Tibial artery (tissue), 4 donors: ENCODE data around the gene NUP210L.
"Not testable (repeated sequence)": the region's sequence is repeated elsewhere in the genome, so short reads cannot be mapped to it uniquely, and the experiment has no call there.

Source experiments
- DNase-seq, 2 donors: peaks; one replicate each; pipeline ENCODE4 v3.0.0-alpha.2; 2019
- H3K27ac ChIP-seq, 2 donors: fragments of 200-600 bp; sonication (generic) in 1 of 2; 1 replicate in 1 of 2; 2 replicates in 1 of 2; pipeline ENCODE4 v1.5.1; 2018 to 2019; ENCODE audit warnings: mild to moderate bottlenecking in 1 of 2
- H3K27me3 ChIP-seq, 2 donors: fragments of 200-600 bp; sonication (generic) in 1 of 2; one replicate each; pipeline versions ENCODE4 v1.5.1 to v1.6.0; 2016 to 2019
- H3K36me3 ChIP-seq, 3 donors: fragments of 200-600 bp; sonication (generic) in 2 of 3; one replicate each; pipeline ENCODE4 v1.5.1; 2016 to 2019; ENCODE audit warnings: mild to moderate bottlenecking in 2 of 3
- H3K4me1 ChIP-seq, 4 donors: fragments of 200-600 bp; sonication (generic) in 2 of 4; 1 replicate in 3 of 4; 2 replicates in 1 of 4; pipeline ENCODE4 v1.5.1; 2016 to 2019
- H3K4me3 ChIP-seq, 2 donors: fragments of 200-600 bp; sonication (generic) in 1 of 2; 1 replicate in 1 of 2; 2 replicates in 1 of 2; pipeline ENCODE4 v1.5.1; 2018 to 2019; ENCODE audit warnings: mild to moderate bottlenecking in 2 of 2
- H3K9me3 ChIP-seq, 3 donors: fragments of 200-600 bp; sonication (generic) in 1 of 3; one replicate each; pipeline ENCODE4 v1.5.1; 2016 to 2019
- intact Hi-C: fragments of 100-400 bp; cut with DNase I; formaldehyde crosslinking; loops from one replicate; pipeline ENCODE4 v1.15.0; 2023; ENCODE audit warnings: low total_unique reads
- TF ChIP-seq, protein P1 (sequence below), 2 experiments: fragments of 200-600 bp in 1 of 2; fragments of 450-650 bp in 1 of 2; IDR thresholded peaks; one replicate each; pipeline ENCODE4 v1.5.1; 2017 to 2019; ENCODE audit warnings: antibody characterized with exemption in 2 of 2, mild to moderate bottlenecking in 1 of 2, moderate library complexity in 1 of 2

Gene NUP210L

DNA sequence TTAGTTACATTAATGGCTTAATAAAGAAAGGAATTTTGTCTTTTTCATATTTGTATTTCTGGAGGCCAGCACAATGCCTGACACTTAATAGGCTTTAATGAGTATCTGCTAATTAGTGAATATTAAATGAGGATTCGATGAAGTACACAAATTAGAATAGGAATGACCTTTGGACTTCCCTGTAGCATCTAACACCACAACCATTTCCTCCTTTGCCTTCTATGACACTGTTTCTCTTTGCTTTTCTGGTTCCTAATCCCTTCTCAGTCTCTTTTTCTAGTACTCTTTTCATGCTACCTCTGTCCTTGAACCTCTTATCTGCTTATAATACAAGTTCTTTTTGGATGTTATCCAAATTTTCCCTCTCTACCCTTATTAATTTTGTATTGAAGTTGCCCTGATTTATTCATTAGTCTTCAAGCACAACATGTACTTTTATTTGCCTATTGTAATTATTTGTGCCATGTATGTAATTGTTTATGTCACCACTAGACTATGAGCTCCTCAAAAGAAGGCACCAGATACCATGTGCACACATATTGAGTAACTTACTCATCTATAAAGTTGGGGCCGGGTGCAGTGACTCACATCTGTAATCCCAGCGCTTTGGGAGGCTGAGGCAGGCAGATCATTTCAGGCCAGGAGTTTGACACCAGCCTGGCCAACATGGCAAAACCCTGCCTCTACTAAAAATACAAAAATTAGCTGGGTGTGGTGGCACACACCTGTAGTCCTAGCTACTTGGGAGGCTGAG, 140.5 kb downstream of the NUP210L start:
- no peak for DNase-seq
- H3K36me3 ChIP-seq = no peaks in the 10 kb centered on the region
- H3K4me3 ChIP-seq = no peak overlapping the region
- TF ChIP-seq, protein P1, sequence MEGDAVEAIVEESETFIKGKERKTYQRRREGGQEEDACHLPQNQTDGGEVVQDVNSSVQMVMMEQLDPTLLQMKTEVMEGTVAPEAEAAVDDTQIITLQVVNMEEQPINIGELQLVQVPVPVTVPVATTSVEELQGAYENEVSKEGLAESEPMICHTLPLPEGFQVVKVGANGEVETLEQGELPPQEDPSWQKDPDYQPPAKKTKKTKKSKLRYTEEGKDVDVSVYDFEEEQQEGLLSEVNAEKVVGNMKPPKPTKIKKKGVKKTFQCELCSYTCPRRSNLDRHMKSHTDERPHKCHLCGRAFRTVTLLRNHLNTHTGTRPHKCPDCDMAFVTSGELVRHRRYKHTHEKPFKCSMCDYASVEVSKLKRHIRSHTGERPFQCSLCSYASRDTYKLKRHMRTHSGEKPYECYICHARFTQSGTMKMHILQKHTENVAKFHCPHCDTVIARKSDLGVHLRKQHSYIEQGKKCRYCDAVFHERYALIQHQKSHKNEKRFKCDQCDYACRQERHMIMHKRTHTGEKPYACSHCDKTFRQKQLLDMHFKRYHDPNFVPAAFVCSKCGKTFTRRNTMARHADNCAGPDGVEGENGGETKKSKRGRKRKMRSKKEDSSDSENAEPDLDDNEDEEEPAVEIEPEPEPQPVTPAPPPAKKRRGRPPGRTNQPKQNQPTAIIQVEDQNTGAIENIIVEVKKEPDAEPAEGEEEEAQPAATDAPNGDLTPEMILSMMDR (IDR thresholded peaks at IDR 0.05) = no peak
- H3K9me3 ChIP-seq = no peaks in the 10 kb centered on the region
- no peaks in the 10 kb centered on the region for H3K27me3 ChIP-seq
- no peaks in the 10 kb centered on the region for H3K4me1 ChIP-seq
- H3K27ac ChIP-seq = no peak overlapping the region
- intact Hi-C loops = no loop called here

DNA sequence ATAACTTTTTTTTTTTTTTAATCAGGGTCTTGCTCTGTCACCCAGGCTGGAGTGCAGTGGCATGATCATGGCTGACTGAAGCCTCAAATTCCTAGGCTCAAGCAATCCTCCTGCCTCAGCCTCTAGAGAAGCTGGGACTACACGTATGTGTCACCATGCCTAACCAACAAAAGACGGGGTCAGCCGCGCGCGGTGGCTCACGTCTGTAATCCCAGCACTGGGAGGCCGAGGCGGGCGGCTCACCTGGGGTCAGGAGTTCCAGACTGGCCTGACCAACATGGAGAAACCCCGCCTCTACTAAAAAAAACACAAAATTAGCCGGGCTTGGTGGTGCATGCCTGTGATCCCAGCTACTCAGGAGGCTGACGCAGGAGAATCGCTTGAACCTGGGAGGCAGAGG, 142.3 kb downstream of the NUP210L start:
- H3K36me3 ChIP-seq, DNase-seq, H3K9me3 ChIP-seq, H3K27me3 ChIP-seq, H3K27ac ChIP-seq, H3K4me3 ChIP-seq, H3K4me1 ChIP-seq, intact Hi-C loops: not testable (repeated sequence)

DNA sequence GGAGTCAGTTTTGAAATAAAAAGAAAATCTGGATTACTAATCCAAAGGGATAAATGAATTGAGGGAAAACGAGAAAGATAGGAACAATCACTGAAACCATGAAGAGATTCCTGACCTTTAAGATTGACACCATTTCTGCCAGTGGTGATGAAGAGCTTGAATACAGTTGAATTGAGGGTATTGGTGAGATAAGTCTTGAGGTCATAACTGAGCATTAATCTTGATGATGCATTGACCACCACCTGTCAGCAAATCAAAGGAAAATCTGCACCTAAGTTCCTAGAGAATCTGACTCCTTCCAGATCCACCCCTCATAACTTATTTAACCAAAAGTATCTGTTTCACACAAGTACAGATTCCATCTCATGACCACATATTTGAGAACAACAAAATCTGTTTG, 142.7 kb downstream of the NUP210L start:
- intact Hi-C loops = no loop called here
- no peaks in the 10 kb centered on the region for H3K9me3 ChIP-seq
- H3K4me1 ChIP-seq = no peaks in the 10 kb centered on the region
- no peak overlapping the region for H3K27ac ChIP-seq
- no peaks in the 10 kb centered on the region for H3K36me3 ChIP-seq
- no peaks in the 10 kb centered on the region for H3K27me3 ChIP-seq
- H3K4me3 ChIP-seq = no peak overlapping the region
- no peak for DNase-seq
- TF ChIP-seq, protein P1 (IDR thresholded peaks at IDR 0.05) = no peak

DNA sequence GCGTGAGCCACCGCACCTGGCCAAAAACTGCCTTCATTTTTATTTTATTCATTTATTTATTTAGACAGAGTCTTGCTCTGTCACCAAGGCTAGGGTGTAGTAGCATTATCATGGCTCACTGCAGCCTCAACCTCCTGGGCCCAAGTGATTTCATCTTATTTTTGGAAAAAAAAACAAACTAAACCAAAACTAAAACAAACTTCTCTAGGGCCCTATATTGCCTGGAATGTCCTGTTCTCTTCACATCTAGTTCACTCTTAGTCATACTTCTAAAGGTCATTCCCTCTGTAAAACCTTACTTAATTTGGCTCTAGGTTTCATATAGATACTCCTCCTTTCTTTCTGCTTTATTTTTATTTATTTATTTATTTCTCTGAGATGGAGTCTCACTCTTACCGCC, 148.7 kb downstream of the NUP210L start:
- Histone ChIP-seq H3K9me3 (no peaks in the 10 kb centered on the region), H3K27ac (peak overlapping the region; percentile 41 to 50), H3K4me1 (peaks cover 0 to 16% (median 4%) of the 10 kb centered on the region in 4 donors), H3K36me3 (no peaks in the 10 kb centered on the region), H3K27me3 (no peaks in the 10 kb centered on the region), H3K4me3 (no peak overlapping the region)
- DNase-seq = no peak
- intact Hi-C loops = no loop called here
- TF ChIP-seq, protein P1 (IDR thresholded peaks at IDR 0.05) = no peak

DNA sequence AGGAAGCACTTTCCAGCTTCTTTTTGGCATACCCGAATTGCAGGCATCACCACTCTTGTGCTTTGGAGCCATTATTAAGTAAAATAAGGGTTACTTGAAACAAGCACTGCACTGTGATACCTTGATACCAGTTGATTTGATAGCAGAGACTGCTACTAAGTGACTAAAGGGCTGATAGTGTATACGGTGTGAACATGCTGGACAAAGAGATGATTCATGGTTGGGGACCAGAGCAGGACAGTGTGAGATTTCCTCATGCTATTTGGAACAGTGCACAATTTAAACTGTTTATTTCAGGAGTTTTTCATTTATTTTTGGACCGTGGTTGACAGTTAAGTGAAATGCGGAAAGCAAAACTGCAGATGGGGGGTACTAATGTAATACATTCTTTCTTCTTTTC, 154.5 kb downstream of the NUP210L start:
- Histone ChIP-seq H3K27me3 (no peaks in the 10 kb centered on the region), H3K9me3 (no peaks in the 10 kb centered on the region), H3K4me1 (peaks cover 0 to 4% (median under 1%) of the 10 kb centered on the region in 4 donors), H3K36me3 (peaks cover 8% of the 10 kb centered on the region in 3 donors), H3K4me3 (no peak overlapping the region), H3K27ac (no peak overlapping the region)
- intact Hi-C loops = no loop called here
- no peak for DNase-seq
- TF ChIP-seq, protein P1 (IDR thresholded peaks at IDR 0.05) = no peak

DNA sequence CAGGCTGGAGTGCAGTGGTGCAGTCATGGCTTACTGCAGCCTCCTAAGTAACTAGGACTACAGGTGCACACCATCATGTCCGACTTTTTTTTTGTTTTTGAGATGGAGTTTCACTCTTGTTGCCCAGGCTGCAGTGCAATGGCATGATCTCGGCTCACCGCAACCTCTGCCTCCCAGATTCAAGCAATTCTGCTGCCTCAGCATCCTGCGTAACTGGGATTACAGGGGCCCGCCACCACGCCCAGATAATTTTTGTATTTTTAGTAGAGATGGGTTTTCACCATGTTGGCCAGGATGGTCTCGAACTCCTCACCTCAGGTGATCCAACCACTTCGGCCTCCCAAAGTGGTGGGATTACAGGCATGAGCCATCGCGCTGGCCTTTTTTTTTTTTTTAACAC, 158.0 kb downstream of the NUP210L start:
- H3K9me3 ChIP-seq, intact Hi-C loops, H3K27ac ChIP-seq, H3K27me3 ChIP-seq, H3K4me3 ChIP-seq: not testable (repeated sequence)
- peaks cover 42 to 43% (median 42%) of the 10 kb centered on the region in 3 donors for H3K36me3 ChIP-seq
- peaks cover 0 to 25% (median 17%) of the 10 kb centered on the region in 4 donors for H3K4me1 ChIP-seq
- peak in 1 of 2 donors; percentile 29 for DNase-seq
